Transverse colon (tissue), 4 donors: ENCODE results near the gene KRT37. TPM values are rescaled to one million over a fixed set of nuclear protein-coding genes. Genes with fewer than 3 reads are reported as not detected.

Source experiments
- DNase-seq: peaks from one replicate; pipeline ENCODE4 v3.0.0-alpha.2; 2019
- H3K27ac ChIP-seq, 4 donors: fragments of 200-600 bp; sonication (generic); 2 replicates each; pipeline ENCODE4 v1.5.1; 2016 to 2018; ENCODE audit warnings: inconsistent platforms in 4 of 4
- H3K27me3 ChIP-seq: fragments of 200-600 bp; sonication (generic); 2 replicates; pipeline ENCODE4 v1.5.1; 2017; ENCODE audit warnings: inconsistent platforms
- H3K36me3 ChIP-seq, 4 donors: fragments of 200-600 bp; sonication (generic); 2 replicates each; pipeline ENCODE4 v1.5.1; 2017 to 2019; ENCODE audit warnings: inconsistent platforms in 4 of 4
- H3K4me1 ChIP-seq, 4 donors: fragments of 200-600 bp; sonication (generic); 2 replicates each; pipeline ENCODE4 v1.5.1; 2017 to 2020; ENCODE audit warnings: inconsistent platforms in 4 of 4
- H3K4me3 ChIP-seq, 4 donors: fragments of 200-600 bp; sonication (generic); 1 replicate in 1 of 4; 2 replicates in 3 of 4; pipeline versions ENCODE4 v1.5.1 to v1.6.1; 2017 to 2019; ENCODE audit warnings: inconsistent platforms in 4 of 4
- H3K9me3 ChIP-seq, 2 donors: fragments of 200-600 bp; sonication (generic); 2 replicates each; pipeline ENCODE4 v1.5.1; 2017 to 2019; ENCODE audit warnings: inconsistent platforms in 2 of 2
- CTCF ChIP-seq, 5 experiments: fragments of 200-600 bp in 3 of 5; fragments of 450-650 bp in 2 of 5; sonication (generic) in 3 of 5; IDR thresholded peaks; 1 replicate in 2 of 5; 2 replicates in 3 of 5; pipeline ENCODE4 v1.5.1; 2016 to 2017; ENCODE audit warnings: antibody characterized with exemption in 5 of 5, inconsistent platforms in 3 of 5, mild to moderate bottlenecking in 2 of 5, moderate library complexity in 1 of 5
- EP300 ChIP-seq: sonication (generic); formaldehyde crosslinking; IDR thresholded peaks from one replicate; pipeline ENCODE4 v1.6.1; 2017; ENCODE audit warnings: antibody characterized with exemption, low read depth
- POLR2A ChIP-seq: fragments of 450-650 bp; IDR thresholded peaks from one replicate; pipeline ENCODE4 v1.6.1; 2016; ENCODE audit warnings: antibody characterized with exemption, mild to moderate bottlenecking, moderate library complexity
- POLR2AphosphoS5 ChIP-seq, 3 donors: sonication (generic); formaldehyde crosslinking; IDR thresholded peaks; one replicate each; pipeline ENCODE4 v1.6.1; 2016; ENCODE audit warnings: antibody characterized with exemption in 3 of 3
- WGBS, 2 donors: methylation state at CpG; one replicate each; pipeline ENCODE4 v1.1.5; 2018; ENCODE audit warnings: low coverage in 1 of 2; 5-methylcytosine and 5-hydroxymethylcytosine counted together
- in situ Hi-C, 4 donors: fragments of 200-750 bp; cut with MboI; loops; one replicate each; pipeline versions ENCODE4 v1.15.0 to v1.15.1; 2017; ENCODE audit warnings: low sequenced_read_pairs in 3 of 4, low pct_ligation_motif_present in 1 of 4, low pct_unique_long_range_greater_than_20kb in 1 of 4
- intact Hi-C: fragments of 100-400 bp; cut with DNase I; formaldehyde crosslinking; loops from one replicate; pipeline ENCODE4 v1.15.1; 2023; ENCODE audit warnings: low total_unique reads
- total RNA-seq, 4 donors: library from RNA; depleted of rRNA; stranded (reverse); fragments of >200 nt; gene quantifications; one replicate each; pipeline ENCODE4 v1.1.0, GENCODE V29; 2016

The KRT37 gene
- total RNA-seq, 4 donors from 2014 or later = not detected

GRCh38 chr17:41444640-41445039, 20.3 kb upstream of the KRT37 start:
- intact Hi-C loops = no loop called here
- no peak overlapping the region for H3K4me3 ChIP-seq
- no peak for DNase-seq
- H3K9me3 ChIP-seq = no peaks in the 10 kb centered on the region
- WGBS, 2 donors = 52 to 72% methylated on average over 3 of the region's 3 CpGs
- no peaks in the 10 kb centered on the region for H3K4me1 ChIP-seq
- in situ Hi-C loops = no loop called here
- no peak overlapping the region for H3K27ac ChIP-seq
- peaks cover 26% of the 10 kb centered on the region for H3K27me3 ChIP-seq
- TF ChIP-seq EP300 (no peak), CTCF (IDR thresholded peaks at IDR 0.05) (no peak), POLR2AphosphoS5 (IDR thresholded peaks at IDR 0.05) (no peak)
- no peaks in the 10 kb centered on the region for H3K36me3 ChIP-seq

GRCh38 chr17:41444186-41444585, 19.8 kb upstream of the KRT37 start:
- TF ChIP-seq POLR2AphosphoS5 (IDR thresholded peaks at IDR 0.05) (no peak), EP300 (no peak), CTCF (IDR thresholded peaks at IDR 0.05) (no peak), POLR2A (no peak)

GRCh38 chr17:41442739-41443138, 18.4 kb upstream of the KRT37 start:
- WGBS, 2 donors = 47 to 76% methylated on average over 3 to 4 of the region's 4 CpGs
- Histone ChIP-seq H3K4me3 (no peak overlapping the region), H3K27ac (no peak overlapping the region), H3K9me3 (no peaks in the 10 kb centered on the region), H3K36me3 (no peaks in the 10 kb centered on the region), H3K27me3 (peaks cover 26% of the 10 kb centered on the region), H3K4me1 (no peaks in the 10 kb centered on the region)
- in situ Hi-C loops = no loop called here
- TF ChIP-seq CTCF (IDR thresholded peaks at IDR 0.05) (no peak), POLR2AphosphoS5 (IDR thresholded peaks at IDR 0.05) (no peak), EP300 (no peak), POLR2A (no peak)
- DNase-seq = no peak
- intact Hi-C loops = no loop called here

More at GRCh38 chr17:41444186-41444585, 19.8 kb upstream of the KRT37 start:
- intact Hi-C loops = no loop called here
- H3K9me3 ChIP-seq = no peaks in the 10 kb centered on the region
- H3K36me3 ChIP-seq = no peaks in the 10 kb centered on the region
- H3K4me1 ChIP-seq = no peaks in the 10 kb centered on the region
- H3K4me3 ChIP-seq = no peak overlapping the region
- 38 to 47% methylated on average over 1 of the region's 1 CpG for WGBS, 2 donors
- DNase-seq = no peak
- no peak overlapping the region for H3K27ac ChIP-seq
- peaks cover 26% of the 10 kb centered on the region for H3K27me3 ChIP-seq
- in situ Hi-C loops = no loop called here

- peaks cover 26% of the 10 kb centered on the region for H3K27me3 ChIP-seq
- H3K27ac ChIP-seq = no peak within 1 kb of the TSS
- intact Hi-C loops = no loop called here
- H3K4me3 ChIP-seq = no peak within 1 kb of the TSS
- in situ Hi-C loops = no loop called here
- no peaks in the 10 kb centered on the region for H3K9me3 ChIP-seq
- no peaks in the 10 kb centered on the region for H3K36me3 ChIP-seq
- no peak for DNase-seq
- no peak for TF ChIP-seq EP300
- TF ChIP-seq CTCF (IDR thresholded peaks at IDR 0.05) = no peak
- no peak for TF ChIP-seq POLR2AphosphoS5 (IDR thresholded peaks at IDR 0.05)
- no peak for TF ChIP-seq POLR2A
- 88% methylated on average over 10 of the region's 10 CpGs; no CpG with 5 or more reads in 1 of the 2 donors for WGBS, 2 donors
- H3K4me1 ChIP-seq = no peaks in the 10 kb centered on the region
Observed at GRCh38 chr17:41440531-41441033, 16.2 kb upstream of the KRT37 start, which contains the start of gene KRT38. Gene KRT38, minus strand, starts transcription at chr17:41440983. Its CDS starts 62 bp downstream, at chr17:41440921.
